Sigmoid colon (tissue), 3 donors: ENCODE data around the gene RPAP2.

Source experiments
- POLR2A ChIP-seq, 2 donors: fragments of 450-650 bp; IDR thresholded peaks; one replicate each; pipeline ENCODE4 v1.6.1; 2016; ENCODE audit warnings: antibody characterized with exemption in 2 of 2, mild to moderate bottlenecking in 2 of 2, moderate library complexity in 2 of 2
- TF ChIP-seq, protein P1 (sequence below), 4 experiments: fragments of 450-650 bp in 3 of 4; fragments of 200-600 bp in 1 of 4; IDR thresholded peaks; one replicate each; pipeline ENCODE4 v1.5.1; 2016 to 2019; ENCODE audit warnings: antibody characterized with exemption in 4 of 4, mild to moderate bottlenecking in 3 of 4, moderate library complexity in 2 of 4

DNA sequence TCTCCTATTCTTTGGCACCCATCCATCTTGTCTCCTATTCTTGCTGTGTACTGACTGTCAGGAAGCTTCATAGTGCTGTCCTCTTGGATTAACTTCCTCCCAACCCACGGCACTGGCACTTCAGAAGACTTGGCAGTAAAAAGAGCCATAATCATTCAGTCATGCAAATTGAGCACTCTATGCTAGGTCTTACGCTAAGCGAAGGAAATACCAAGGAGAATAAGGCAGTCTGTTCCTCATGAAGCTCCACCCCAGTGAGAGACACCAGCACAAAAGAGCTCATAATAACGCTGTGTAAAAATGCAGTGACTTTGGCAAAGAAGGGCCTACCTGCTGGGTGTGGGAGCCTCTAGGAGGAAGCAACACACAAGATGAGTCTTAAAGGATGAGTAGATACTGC, 120.8 kb downstream of the RPAP2 start:
- TF ChIP-seq, protein P1, sequence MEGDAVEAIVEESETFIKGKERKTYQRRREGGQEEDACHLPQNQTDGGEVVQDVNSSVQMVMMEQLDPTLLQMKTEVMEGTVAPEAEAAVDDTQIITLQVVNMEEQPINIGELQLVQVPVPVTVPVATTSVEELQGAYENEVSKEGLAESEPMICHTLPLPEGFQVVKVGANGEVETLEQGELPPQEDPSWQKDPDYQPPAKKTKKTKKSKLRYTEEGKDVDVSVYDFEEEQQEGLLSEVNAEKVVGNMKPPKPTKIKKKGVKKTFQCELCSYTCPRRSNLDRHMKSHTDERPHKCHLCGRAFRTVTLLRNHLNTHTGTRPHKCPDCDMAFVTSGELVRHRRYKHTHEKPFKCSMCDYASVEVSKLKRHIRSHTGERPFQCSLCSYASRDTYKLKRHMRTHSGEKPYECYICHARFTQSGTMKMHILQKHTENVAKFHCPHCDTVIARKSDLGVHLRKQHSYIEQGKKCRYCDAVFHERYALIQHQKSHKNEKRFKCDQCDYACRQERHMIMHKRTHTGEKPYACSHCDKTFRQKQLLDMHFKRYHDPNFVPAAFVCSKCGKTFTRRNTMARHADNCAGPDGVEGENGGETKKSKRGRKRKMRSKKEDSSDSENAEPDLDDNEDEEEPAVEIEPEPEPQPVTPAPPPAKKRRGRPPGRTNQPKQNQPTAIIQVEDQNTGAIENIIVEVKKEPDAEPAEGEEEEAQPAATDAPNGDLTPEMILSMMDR (IDR thresholded peaks at IDR 0.05), result no peak
- TF ChIP-seq POLR2A (IDR thresholded peaks at IDR 0.05), result no peak
